ENCODE measurements around the gene OMP.
A peak's percentile ranks its signal among the peaks of the same experiment; 100 is the strongest.
"Not testable (repeated sequence)": the region's sequence is repeated elsewhere in the genome, so short reads cannot be mapped to it uniquely, and the experiment has no call there.

The OMP gene

GRCh38 chr11:77102246-77103210 lies at the start of gene OMP:
TSS of gene OMP (plus strand) at chr11:77102840. CDS start at chr11:77102840, 0 bp downstream.
- DNase-seq (ENCODE audit: low read depth) = no peak

GRCh38 chr11:77053217-77054015 lies 49.2 kb upstream of the OMP start:
- DNase-seq (ENCODE audit: low read depth) = no peak

GRCh38 chr11:77054084-77054483 lies 48.6 kb upstream of the OMP start:
- no peak for DNase-seq (ENCODE audit: low read depth)

- no peak for DNase-seq (ENCODE audit: low read depth)
These were observed 47.5 kb upstream of the OMP start for GRCh38 chr11:77055101-77055561.

- DNase-seq (ENCODE audit: low read depth) = no peak
These were observed 46.7 kb upstream of the OMP start for GRCh38 chr11:77055913-77056312.

- no peak for DNase-seq (ENCODE audit: low read depth)
These were observed 45.7 kb upstream of the OMP start for GRCh38 chr11:77056814-77057402.

GRCh38 chr11:77057938-77058474 lies 44.6 kb upstream of the OMP start:
- no peak for DNase-seq (ENCODE audit: low read depth)

- no peak for DNase-seq (ENCODE audit: low read depth)
These were observed 43.7 kb upstream of the OMP start for GRCh38 chr11:77058900-77059299.

- DNase-seq (ENCODE audit: low read depth) = no peak
These were observed 42.8 kb upstream of the OMP start for GRCh38 chr11:77059806-77060205.

- no peak for DNase-seq (ENCODE audit: low read depth)
These were observed 42.4 kb upstream of the OMP start for GRCh38 chr11:77060234-77060633.

GRCh38 chr11:77061258-77061657 lies 41.4 kb upstream of the OMP start:
- DNase-seq (ENCODE audit: low read depth) = not testable (repeated sequence)

- DNase-seq (ENCODE audit: low read depth) = no peak
These were observed 39.7 kb upstream of the OMP start for GRCh38 chr11:77062924-77063323.

GRCh38 chr11:77063407-77063806 lies 39.2 kb upstream of the OMP start:
- DNase-seq (ENCODE audit: low read depth) = no peak

- DNase-seq (ENCODE audit: low read depth) = no peak
These were observed 38.8 kb upstream of the OMP start for GRCh38 chr11:77063861-77064260.

GRCh38 chr11:77064648-77065217 lies 37.9 kb upstream of the OMP start:
- DNase-seq (ENCODE audit: low read depth) = no peak

- DNase-seq (ENCODE audit: low read depth) = peak; percentile 69
These were observed 36.8 kb upstream of the OMP start for GRCh38 chr11:77065878-77066228.

GRCh38 chr11:77066229-77067042 lies 36.2 kb upstream of the OMP start, which contains the start of gene CAPN5:
TSS of gene CAPN5 (plus strand) at chr11:77066971. CDS start at chr11:77084887, 17,916 bp downstream.
- peak; percentile 94 for DNase-seq (ENCODE audit: low read depth)

GRCh38 chr11:77067861-77068443 lies 34.7 kb upstream of the OMP start:
- no peak for DNase-seq (ENCODE audit: low read depth)

GRCh38 chr11:77068457-77069335 lies 33.9 kb upstream of the OMP start:
- no peak for DNase-seq (ENCODE audit: low read depth)
